GM19468 (cell line): ENCODE data around the gene CUZD1.
"Not testable (repeated sequence)": the region's sequence is repeated elsewhere in the genome, so short reads cannot be mapped to it uniquely, and the experiment has no call there.

Experiments
- ATAC-seq: cut with Tn5 transposase; IDR thresholded peaks from one replicate; pipeline ENCODE4 v1.9.1; 2021; ENCODE audit warnings: mild to moderate bottlenecking, moderate library complexity, moderate number of reproducible peaks; ENCODE audit not compliant: unreplicated experiment; ENCODE audit errors: extremely low read depth

The CUZD1 gene

DNA sequence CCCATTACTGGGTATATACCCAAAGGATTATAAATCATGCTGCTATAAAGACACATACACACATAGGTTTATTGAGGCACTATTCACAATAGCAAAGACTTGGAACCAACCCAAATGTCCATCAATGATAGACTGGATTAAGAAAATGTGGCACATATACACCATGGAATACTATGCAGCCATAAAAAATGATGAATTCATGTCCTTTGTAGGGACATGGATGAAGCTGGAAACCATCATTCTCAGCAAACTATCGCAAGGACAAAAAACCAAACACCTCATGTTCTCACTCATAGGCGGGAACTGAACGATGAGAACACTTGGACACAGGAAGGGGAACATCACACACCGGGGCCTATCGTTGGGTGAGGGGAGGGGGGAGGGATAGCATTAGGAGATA, 12.4 kb upstream of the CUZD1 start:
- ATAC-seq: not testable (repeated sequence)

DNA sequence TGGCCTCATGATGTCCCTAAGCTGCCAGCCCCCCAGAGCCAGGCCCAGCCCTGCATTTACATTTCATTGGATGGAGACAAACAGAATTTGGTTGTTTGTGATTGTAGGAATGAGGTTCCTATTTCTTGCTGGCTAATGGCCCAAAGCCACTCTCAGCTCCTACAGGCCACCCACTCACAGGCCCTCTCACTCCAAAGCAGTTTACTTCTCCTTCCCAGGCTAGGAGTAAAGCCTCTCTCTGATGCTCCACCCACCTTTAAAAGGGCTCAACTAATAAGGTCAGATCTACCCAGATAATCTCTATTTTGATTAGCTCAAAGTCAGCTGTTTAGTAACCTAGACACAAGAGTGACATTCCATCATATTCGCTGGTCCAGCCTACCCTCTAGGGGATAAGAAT, 11.2 kb upstream of the CUZD1 start:
- ATAC-seq: no peak

DNA sequence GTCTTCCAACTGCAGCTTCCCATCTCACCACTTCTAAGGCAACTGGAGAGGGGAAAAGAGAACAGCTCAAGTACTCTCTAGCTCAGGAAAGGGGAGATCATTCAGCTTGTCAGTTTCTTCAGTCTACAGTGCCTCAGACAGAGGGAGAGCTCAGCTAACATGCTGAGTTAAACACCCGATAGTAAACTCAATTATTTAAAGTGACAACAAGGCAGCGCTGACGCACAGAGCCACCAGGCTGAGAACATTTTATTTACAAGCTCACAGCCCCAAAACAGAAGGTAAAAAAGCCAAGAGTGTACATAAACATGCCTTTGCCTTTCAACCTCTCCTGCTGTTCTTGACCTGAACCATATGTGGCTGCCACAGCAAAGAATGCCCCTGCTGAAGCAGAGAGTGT, 10.1 kb upstream of the CUZD1 start:
- ATAC-seq: no peak

DNA sequence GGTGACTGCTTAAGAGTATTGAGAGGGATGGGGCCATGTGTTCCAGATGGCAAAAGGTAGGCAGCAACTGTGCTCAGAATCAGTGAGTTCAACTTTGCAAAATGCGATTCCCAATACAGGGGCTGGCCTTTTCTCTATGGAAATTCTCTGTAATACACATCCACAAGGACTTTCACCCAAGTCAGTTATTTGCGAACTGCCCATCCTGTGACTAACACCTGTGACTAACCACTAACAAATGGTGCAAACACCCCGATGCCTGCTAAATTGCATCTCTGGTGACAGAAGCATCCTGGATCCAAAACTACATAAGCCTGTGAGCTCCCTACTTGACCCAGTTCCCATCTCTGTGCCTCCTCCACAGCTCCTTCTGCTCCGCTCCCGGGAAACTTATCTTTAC, 9.0 kb upstream of the CUZD1 start:
- ATAC-seq: no peak

DNA sequence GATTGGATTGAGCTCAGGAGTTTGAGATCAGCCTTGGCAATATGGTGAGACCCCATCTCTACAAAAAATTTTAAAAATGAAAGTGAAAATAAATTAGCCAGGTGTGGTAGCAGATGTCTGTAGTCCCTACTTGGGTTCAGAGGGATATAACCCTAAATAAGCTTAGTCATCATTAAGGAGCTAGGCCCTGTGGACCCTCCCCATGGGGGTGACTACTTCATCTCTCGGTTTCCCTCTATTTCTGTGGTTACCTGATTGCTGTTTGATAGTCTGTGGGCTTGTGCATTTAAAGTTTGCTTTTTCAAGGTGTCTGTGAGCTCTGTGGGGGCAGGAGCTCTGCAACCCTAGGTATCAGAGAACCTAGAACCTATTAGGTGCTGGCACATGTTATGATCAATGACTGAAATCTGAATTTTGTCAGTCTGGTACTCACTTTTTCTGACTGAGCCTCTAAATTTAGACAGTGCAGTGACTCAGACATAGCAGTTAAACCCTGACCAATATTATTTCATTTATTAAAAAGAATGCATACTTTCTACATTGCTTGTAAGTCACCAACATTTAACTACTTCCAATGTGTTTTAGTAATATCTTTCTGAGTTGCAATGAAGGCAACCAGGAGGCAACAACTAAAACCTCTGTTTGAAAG, 8.1 kb upstream of the CUZD1 start:
- ATAC-seq: no peak

DNA sequence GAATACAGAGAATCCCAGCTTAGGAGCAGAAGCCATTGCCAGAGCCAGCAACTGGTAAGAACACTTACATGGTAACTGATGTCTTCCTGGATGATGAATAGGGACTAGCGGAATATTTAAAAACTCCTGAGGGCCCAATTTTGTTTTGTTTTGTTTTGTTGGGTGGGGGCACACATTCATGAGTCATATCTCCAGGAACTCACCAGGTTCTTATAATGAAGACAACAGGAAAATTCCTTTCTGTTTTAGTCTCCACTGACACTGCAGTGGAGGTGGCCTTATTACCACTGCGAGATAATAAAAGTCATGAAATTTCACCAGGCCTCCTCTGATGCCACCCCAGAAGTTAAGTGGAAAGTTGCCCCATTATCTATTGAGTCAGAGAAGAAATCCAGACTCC, 6.6 kb upstream of the CUZD1 start:
- no peak for ATAC-seq

DNA sequence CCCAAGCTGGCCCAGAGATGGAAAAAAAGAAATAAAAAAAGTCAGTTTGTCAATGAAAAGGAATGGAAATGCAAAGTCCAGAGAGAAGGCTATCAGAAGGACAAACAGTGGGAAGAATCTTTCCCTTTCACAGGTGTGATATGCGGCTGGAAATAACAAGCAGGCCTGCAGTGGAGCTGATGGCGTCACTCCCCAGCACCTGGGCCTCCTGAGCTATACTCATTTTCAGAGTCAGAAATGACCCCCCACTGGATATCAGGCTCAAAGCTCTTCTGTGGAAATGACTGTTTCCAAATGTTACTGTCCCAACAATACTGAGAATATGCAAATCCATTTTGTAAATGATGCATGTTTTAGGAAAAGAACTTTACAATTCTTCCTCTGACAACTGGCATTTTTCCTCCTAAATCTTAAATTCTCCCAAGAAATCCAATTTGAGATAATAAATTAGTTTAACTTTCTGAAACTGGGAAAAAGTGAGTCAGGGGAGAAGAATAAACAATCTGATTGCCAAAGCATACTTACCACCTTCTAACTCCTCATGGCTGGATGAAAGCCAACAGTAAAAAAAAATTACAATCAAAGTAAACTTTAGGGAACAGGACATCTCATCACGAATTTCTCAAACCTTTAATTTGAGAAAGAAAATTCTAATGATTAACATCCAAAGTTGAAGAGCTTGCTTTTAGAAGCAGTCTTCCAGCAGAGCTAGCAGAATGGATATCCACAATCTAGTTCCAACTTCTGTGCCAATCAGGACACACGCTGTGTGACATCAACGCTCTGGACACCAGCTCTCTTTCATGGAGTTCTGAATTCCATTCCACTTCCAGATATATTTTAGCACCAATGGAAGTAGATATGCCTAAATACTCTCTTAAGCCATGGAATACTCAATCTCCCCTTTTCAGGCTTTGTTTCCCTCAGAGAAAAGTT, 5.3 kb upstream of the CUZD1 start:
- no peak for ATAC-seq

DNA sequence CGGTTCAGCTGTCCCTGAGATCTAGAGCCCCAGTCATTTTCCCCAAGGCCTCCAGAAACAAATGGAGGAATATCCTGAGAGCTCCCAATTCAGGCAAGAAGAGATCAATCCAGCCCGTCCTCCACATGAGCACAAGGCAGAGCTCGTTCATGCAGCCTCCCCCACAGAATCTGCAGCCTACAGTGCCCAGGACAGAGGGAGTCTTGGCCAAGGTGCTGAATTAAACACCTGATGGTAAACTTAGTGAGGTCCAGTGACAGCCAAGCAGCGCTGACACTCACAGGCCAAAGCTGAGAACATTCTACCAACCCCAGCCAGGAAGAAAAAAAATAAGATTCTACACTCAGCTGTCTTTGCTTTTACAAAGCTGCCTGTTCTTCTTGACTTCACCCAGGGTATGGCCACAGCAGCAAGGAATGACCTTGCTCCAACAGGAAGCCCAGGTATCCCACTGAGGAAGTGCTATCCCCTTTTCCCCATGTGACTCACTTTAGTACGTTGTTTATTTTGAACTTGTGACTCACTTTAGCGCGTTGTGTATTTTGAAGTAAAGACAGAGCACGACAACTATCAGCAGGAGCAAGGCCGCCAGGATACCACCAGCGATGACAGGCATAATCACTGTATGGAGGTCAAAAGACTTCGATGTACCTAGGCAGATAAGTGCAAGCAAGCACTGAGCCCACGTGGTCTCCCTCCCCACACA, 4.4 kb upstream of the CUZD1 start:
- no peak for ATAC-seq

DNA sequence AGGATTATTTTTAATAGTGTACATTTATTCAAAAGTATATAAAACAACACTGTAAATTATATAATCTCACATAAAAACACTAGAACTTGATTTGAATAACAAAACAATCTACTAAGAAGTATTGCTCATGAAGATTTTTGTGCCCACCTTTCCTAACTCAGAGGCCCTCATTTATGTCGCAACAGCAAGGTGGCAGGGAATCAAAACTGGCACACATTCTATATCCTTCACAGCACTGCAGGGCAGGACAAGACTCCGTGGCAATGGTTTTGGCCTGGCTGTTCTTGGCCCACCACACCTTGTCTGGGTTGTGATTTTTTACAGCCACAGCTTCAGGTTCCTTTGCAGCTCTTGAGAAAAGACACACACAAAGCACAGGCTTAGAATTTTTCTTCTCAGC, 3.4 kb upstream of the CUZD1 start:
- no peak for ATAC-seq

DNA sequence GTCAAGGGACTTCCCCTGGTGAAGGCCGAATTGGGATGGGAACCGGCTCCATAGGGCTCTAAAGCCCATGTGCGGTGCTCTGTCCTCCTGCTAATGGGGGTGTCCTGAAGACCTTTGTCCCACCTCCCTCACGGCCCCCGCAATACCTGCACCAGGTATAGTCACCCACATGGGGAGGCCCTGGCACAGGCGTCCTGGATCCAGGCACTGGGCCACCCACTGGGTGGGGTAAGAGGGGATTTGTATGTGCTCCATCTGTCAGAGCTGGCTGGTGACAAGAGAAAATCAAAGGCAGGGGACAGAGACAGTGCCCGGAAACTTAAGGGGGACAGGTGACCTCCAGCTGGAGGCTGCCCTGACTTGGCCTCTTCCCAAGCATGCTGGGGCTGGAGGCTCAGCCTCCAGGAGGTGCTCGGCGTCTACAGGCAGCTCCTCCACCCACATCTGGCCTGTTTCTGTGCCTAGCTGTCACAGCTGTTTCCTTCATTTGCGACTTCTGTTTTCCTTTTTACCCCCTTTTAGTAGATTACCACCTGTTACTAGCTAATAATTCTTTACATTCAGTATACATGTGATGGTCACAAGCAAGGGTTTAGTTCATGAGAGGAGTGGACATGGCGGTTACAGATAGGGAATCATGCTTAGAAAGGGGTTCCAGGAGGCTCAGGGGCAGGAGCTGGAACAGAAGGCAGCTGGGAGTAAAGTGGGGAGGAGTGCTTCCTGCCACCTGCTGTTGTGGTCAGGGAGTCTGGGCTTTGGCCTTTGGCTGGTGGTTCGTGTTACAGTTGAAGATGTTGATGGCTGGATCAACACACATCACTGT, 2.3 kb upstream of the CUZD1 start:
- no peak for ATAC-seq

DNA sequence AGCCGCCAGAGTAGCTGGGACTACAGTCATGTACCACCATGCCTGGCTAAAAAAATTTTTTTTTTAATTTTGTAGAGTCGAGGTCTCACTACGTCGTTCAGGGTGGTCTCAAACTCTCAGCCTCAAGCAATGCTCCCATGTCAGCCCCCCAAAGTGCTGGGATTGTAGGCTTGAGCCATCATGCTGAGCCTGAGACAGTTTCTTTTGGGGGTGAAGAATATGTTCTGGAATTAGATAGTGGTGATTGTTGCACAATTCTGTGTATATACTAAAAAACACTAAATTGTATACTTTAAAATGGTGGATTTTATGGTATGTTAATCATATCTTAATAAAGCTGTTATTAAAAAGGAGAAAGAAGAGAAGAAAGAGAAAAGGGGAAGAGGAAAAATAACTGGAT, 1.5 kb downstream of the CUZD1 start:
- no peak for ATAC-seq

DNA sequence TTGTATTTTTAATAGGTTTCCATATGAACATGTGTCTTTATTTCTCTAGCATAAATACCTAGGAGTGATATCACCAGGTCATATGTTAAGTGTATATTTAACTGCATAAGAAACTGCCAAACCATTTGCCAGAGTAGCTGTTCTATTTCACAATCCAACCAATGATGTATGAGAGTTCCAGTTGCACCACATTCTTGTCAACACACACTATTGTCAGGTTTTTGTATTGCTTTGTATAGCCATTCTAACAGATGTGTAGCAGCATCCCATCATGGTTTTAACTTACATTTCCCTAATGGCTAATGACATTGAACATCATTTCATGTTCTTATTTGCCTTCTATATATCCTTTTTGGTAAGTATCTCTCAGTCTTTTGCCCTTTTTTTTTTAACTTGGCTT, 4.1 kb downstream of the CUZD1 start:
- no peak for ATAC-seq

DNA sequence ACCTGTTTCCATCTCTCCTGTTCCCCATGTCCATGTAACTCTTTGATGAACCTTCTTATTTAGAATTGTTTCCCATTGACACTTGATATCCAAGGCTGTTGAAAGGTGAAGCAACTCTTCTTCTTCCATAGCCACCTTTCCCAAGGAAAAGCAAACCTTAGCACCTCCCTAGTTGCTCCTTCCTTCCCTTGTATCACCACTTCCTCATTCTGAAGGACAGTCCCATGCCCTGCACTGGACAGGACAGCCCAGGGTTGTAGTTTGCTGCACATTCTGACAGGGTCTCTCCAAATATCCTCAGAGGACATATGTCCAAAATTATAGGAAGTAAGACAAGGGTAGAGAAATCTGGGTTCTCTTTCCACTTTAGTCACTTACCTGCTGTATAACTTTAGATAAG, 6.2 kb downstream of the CUZD1 start:
- no peak for ATAC-seq

DNA sequence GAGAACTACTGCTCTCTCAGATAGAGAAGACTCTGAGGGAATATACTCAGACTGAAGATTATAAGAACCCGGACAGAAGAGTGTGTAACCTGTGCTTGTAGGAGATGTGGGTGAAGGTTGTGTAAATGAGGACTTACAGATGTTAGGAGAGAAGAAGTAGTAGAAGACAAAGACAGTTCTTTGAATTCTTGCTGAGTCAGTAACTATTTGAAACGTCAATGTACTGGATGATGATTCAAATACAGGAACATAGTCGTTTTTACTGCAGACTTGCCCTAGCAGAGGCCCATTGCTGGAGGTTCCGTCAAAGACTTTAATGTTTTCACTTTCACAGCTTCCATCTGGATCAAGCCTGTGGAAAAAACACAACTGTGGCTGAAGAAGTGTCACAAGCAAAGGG, 6.8 kb downstream of the CUZD1 start:
- ATAC-seq: no peak

DNA sequence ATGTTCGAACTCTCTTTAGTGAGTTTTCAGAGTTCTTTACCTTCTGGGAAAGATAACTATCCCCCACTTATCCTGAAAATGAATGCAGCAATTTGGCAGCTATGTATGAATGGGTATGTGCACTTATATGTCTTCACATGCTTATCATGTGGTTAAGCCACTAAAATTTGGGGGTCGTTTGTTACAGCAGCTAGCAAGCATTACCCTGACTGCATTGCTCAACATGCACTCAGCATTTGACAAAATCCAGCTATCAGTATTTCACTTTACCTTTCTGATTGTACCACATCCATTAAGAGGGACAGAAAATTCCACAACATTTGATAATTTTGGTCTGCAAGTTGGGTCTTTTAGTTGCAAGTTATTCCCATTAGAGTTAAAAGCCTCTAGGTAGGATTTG, 9.7 kb downstream of the CUZD1 start:
- no peak for ATAC-seq

DNA sequence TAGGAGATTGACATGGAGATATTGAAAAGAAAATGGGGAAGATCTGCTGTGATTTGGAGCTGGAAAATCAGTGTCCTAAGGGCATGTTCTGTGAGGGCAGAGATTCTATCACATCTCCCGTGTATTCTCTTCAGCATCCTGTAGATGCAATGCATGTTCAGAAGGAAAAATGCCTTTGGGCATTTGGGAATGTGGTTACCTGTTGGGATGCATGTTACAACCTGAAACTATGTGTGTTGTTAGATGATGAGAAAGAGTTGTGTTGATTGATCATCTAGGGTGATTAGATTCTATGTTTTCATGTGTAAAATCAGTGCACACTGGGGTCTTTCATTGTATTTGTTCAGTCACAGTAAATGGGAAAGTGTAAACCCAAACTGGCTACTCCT, 14.7 kb downstream of the CUZD1 start:
- ATAC-seq: no peak

DNA sequence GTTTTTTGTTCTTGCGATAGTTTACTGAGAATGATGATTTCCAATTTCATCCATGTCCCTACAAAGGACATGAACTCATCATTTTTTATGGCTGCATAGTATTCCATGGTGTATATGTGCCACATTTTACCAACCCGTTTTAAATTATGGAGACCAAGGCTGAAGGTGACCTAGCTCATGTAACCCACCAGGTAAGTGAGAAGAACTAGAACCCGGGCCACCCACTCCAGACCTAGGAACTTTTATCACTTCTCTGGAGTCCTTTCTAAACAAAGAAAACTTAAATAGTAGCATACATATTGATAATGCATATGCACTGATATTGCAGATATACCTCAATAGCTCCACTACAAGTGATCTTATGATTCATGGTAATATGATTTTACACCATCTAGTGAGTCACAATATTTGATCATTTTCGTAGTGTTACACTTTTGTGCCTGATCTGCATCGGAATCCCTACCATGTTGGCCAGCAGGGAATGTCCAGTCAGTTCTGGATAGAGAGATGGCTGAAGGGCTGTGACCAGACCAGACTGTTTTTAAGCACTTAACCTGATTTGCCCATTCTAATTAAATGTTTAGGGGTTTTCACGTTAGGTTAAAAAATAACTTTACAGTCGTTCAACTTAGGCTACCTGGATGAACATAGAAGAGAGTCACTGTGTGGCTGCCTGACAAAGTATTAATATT, 15.2 kb downstream of the CUZD1 start:
- ATAC-seq: no peak

DNA sequence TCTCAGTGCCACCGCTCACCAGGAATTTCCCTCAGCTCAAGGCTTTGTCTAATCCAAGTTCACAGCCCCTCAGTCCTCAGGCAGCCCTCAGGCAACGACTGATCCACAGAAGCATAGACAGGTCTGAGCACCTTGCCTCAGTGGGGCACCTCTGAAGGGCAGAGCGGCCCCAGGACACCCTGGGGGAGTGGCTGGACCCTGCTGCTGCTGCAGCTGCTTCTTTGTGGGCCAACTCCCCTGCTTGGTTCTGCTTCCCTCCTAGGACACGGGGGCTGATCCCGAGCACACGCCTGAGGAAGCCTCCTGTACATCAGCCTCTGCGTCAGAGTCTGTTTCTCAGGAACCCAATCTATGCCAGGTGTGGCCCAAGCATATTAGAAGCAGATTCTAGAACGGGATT, 16.2 kb downstream of the CUZD1 start:
- ATAC-seq: no peak

DNA sequence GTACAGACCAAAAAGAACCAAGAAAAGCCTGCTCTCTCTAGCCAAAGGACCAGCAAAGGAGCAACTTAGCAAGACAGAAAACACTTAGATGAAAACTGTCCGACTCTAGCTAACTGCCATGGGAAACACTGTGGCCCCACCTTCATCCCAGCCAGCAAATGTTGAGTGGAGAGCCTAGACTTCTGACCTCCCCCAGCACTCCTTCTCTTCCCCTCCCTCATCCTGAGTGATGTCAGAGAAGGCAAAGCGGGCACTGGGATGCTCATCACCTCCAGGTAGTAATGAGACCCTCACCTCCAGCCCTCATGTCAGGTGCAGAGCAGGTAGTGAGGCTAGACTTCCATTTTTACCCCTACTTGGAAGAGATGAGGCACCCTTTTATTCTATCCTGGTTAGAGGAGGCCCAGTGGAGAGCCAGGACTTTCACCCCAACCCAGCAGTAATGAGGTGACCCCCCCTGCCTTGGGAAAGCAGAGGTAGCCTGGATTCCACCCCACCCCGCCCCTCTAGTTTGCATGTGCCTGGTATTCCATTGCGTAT, 16.9 kb downstream of the CUZD1 start:
- no peak for ATAC-seq

DNA sequence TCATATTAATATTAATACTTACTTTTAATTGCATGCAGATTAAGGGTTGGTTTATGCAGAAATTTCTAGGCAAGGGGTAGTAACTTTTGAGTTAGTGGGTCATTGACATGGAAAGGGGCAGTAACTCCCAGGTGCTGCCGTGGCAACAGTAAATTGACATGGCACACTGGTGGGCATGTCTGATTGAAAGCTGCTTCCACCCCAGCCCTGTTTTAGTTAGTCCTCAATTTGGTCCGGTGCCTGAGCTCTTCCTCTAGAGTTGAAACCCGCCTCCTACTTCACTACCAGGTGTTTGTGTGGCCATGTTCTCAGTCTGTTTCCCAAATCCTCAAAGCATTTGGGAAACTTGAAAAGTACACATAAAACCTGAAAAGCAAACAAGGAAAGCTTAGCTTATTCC, 18.4 kb downstream of the CUZD1 start:
- no peak for ATAC-seq
